ENCODE results near the gene ZNF837. TPM values are rescaled to one million over a fixed set of nuclear protein-coding genes. Genes with fewer than 3 reads are reported as not detected.

Gene ZNF837
- total RNA-seq, 2 donors from 2014 or later = 1.6 to 3.9 TPM

DNA sequence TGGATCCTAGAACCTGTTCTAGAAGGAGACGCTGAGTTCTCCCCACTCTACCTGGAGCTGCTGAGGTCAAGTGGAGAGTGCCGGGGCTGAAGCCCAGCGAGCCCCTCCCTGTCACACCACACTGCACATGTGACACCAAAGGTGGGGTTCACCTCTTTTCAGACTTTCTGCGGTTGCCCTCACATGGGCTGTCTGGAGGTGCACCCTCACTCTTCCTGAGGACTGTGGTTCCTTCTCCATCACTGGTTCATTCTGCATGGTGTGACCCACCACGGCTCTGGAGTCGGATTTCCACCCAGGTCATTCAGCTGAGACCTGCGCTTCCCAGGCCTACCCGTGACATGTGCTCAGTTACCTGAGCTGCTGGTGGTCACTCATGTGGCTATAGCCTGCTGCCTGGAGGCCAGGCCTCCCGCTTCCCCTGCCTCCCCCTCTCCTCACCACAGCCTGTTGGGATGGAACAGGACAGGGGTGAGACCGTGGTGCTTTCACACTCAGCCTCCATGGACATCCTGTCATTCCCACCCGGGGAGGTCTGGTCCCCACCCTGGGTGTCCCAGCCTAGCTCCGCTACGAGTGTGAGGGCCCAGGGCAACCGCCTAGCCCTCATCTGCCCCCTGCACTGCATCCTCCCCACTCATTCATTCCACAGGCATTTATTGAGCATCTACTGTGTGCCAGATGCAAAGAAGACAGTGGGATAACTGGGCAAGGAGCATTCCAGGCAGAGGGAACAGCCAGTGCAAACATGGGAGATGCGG, 26.9 kb downstream of the ZNF837 start:
- H3K4me3 ChIP-seq = no peak overlapping the region
- H3K27me3 ChIP-seq (replicated peaks; ENCODE audit: insufficient read depth) = no peaks in the 10 kb centered on the region
- H3K36me3 ChIP-seq = no peaks in the 10 kb centered on the region
- TF ChIP-seq, protein P1, sequence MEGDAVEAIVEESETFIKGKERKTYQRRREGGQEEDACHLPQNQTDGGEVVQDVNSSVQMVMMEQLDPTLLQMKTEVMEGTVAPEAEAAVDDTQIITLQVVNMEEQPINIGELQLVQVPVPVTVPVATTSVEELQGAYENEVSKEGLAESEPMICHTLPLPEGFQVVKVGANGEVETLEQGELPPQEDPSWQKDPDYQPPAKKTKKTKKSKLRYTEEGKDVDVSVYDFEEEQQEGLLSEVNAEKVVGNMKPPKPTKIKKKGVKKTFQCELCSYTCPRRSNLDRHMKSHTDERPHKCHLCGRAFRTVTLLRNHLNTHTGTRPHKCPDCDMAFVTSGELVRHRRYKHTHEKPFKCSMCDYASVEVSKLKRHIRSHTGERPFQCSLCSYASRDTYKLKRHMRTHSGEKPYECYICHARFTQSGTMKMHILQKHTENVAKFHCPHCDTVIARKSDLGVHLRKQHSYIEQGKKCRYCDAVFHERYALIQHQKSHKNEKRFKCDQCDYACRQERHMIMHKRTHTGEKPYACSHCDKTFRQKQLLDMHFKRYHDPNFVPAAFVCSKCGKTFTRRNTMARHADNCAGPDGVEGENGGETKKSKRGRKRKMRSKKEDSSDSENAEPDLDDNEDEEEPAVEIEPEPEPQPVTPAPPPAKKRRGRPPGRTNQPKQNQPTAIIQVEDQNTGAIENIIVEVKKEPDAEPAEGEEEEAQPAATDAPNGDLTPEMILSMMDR (IDR thresholded peaks at IDR 0.05) = no peak
- ATAC-seq (ENCODE audit: insufficient number of reproducible peaks, low FRiP score, low read depth) (no peak), DNase-seq (ENCODE audit: low spot score) (no peak)
- peaks cover 0 to 14% of the 10 kb centered on the region in 2 donors for H3K4me1 ChIP-seq (ENCODE audit: control insufficient read depth in 1 of 2, low read depth in 2 of 2)
- H3K9me3 ChIP-seq = no peaks in the 10 kb centered on the region
- no peak overlapping the region for H3K27ac ChIP-seq

DNA sequence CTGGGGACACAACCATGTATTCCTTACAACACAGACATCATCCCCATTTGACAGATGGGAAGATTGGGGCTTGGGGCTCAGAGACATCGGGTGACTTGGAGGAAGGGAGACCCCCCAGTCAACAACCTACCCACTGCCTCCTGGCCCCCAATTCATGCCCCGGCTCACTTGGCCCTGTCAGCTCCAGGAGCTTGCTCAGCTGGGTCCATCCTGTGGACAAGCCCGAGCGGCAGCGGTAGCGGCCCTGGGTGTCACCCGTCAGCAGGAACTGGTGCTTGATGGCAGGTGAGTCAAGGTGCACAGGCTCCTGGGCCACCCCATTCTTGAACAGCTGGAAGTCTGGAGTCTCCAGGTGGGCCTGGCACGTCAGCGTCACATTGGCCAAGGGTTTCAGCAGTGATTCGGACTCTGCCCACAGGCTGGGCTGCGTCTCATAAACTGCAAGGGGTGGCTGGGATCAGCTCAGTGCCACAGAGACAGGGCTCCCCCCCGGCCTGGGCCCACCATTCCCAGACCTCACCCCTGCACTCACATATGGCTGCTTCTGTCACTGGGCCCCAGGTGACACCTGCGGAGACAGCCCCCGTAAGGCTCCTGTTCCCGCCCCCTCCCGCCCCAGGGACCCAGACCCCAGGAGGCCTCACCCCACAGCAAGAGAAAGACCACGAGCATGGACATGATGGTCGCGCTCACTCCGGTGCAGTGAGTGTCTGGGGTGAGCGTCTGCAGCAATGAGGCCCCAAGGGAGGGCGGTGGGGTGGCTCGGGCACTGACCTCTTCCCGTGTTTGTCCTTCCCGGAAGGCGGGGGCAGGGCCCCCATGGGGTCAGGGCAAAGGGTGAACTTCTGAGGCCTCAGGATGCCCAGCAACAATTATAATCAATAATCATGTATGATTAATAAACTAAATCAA, 27.8 kb downstream of the ZNF837 start, which contains the start of gene A1BG:
A1BG (minus strand) TSS at position 733 of the 912 bp plus-strand sequence; CDS start at position 678, 55 bp downstream.
- no peak for ATAC-seq (ENCODE audit: insufficient number of reproducible peaks, low FRiP score, low read depth)
- TF ChIP-seq, protein P1 (IDR thresholded peaks at IDR 0.05) = no peak
- DNase-seq (ENCODE audit: low spot score) = no peak
- H3K27ac ChIP-seq = no peak within 1 kb of the TSS
- no peaks in the 10 kb centered on the region for H3K9me3 ChIP-seq
- H3K4me3 ChIP-seq = no peak within 1 kb of the TSS
- no peaks in the 10 kb centered on the region for H3K36me3 ChIP-seq
- H3K4me1 ChIP-seq (ENCODE audit: control insufficient read depth in 1 of 2, low read depth in 2 of 2) = peaks cover 0 to 14% of the 10 kb centered on the region in 2 donors
- no peaks in the 10 kb centered on the region for H3K27me3 ChIP-seq (replicated peaks; ENCODE audit: insufficient read depth)

DNA sequence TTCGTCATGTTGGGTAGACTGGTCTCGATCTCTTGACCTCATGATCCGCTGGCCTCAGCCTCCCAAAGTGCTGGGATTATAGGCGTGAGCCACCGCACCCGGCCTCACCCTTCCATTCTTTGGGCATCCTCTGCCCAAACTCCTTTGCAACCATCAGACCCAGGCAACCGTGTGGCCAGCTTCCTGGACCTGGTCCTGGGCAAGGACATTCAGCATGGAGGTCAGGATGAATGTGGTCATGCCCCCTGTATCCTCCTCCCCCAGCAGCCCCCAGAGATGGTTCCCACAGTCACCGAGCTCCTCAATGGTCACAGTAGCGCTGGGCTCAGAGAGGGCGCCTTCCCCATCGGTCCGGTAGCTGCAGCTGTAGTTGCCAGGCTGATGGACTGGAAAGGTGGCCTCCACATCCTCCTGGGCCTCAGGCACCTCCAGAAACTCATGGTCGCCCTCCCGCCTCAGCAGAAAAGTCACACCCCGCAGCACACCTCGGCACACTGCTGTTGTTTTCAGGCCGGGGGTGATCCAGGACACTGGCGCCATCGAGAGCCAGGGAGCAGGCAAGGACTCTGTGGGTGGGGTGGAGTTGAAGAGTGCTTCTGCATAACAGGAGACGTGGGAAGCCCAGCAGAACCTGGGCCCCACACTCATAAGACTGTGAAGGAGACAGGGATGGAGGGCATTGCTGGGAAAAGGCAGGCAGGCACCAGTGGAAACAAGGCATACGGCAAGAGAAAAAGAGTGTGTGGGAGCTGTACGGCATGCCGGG, 28.7 kb downstream of the ZNF837 start:
- no peak for DNase-seq (ENCODE audit: low spot score)

GRCh38 chr19:58351558-58351878, 29.3 kb downstream of the ZNF837 start:
- TF ChIP-seq, protein P1 (IDR thresholded peaks at IDR 0.05) = no peak
- ATAC-seq (ENCODE audit: insufficient number of reproducible peaks, low FRiP score, low read depth) (no peak), DNase-seq (ENCODE audit: low spot score) (no peak)
- Histone ChIP-seq H3K4me1 (ENCODE audit: control insufficient read depth in 1 of 2, low read depth in 2 of 2) (peaks cover 0 to 14% of the 10 kb centered on the region in 2 donors), H3K27me3 (replicated peaks; ENCODE audit: insufficient read depth) (no peaks in the 10 kb centered on the region), H3K27ac (no peak overlapping the region), H3K36me3 (no peaks in the 10 kb centered on the region), H3K9me3 (no peaks in the 10 kb centered on the region), H3K4me3 (no peak overlapping the region)

More for the DNA sequence above, 28.7 kb downstream of the ZNF837 start:
- H3K36me3 ChIP-seq = no peaks in the 10 kb centered on the region
- H3K4me3 ChIP-seq = no peak overlapping the region
- H3K27ac ChIP-seq = no peak overlapping the region
- TF ChIP-seq, protein P1 (IDR thresholded peaks at IDR 0.05) = no peak
- H3K4me1 ChIP-seq (ENCODE audit: control insufficient read depth in 1 of 2, low read depth in 2 of 2) = peaks cover 0 to 14% of the 10 kb centered on the region in 2 donors
- no peak for ATAC-seq (ENCODE audit: insufficient number of reproducible peaks, low FRiP score, low read depth)
- H3K9me3 ChIP-seq = no peaks in the 10 kb centered on the region
- H3K27me3 ChIP-seq (replicated peaks; ENCODE audit: insufficient read depth) = no peaks in the 10 kb centered on the region
